WTC11 (cell line): ENCODE results near the gene NSDHL. TPM values are rescaled to one million over a fixed set of nuclear protein-coding genes. Genes with fewer than 3 reads are reported as not detected.

ENCODE experiments used
- ATAC-seq: fragments of 200-7000 bp; cut with Tn5 transposase; 2 replicates; pipeline ENCODE4 v1.10.0; 2021; ENCODE audit warnings: mild to moderate bottlenecking, moderate library complexity
- CTCF ChIA-PET: fragments of 300-600 bp; sonication (Branson Sonifier 250); formaldehyde crosslinking; loops from one replicate; lab custom pipeline; 2021; ENCODE audit warnings: antibody characterized with exemption; lab: Charles Lee
- POLR2A ChIA-PET: fragments of 350-600 bp; sonication (Branson Sonifier 250); formaldehyde crosslinking; loops from one replicate; lab custom pipeline; 2021; ENCODE audit warnings: antibody characterized with exemption; lab: Charles Lee
- DNase-seq: peaks from one replicate; pipeline ENCODE4 v3.0.0; 2021; ENCODE audit warnings: low spot score
- H3K27ac Mint-ChIP-seq: 2 replicates; pipeline ENCODE4 v1.8.0; 2021; ENCODE audit warnings: mixed read lengths
- H3K27me3 Mint-ChIP-seq: 2 replicates; pipeline ENCODE4 v1.8.0; 2021; ENCODE audit warnings: low read depth, mild to moderate bottlenecking, moderate library complexity, mixed read lengths
- H3K36me3 Mint-ChIP-seq: 2 replicates; pipeline ENCODE4 v1.8.0; 2021; ENCODE audit warnings: mixed read lengths
- H3K4me1 Mint-ChIP-seq: 2 replicates; pipeline ENCODE4 v1.8.0; 2022; ENCODE audit warnings: mixed read lengths
- H3K4me3 Mint-ChIP-seq: 2 replicates; pipeline ENCODE4 v1.8.0; 2021; ENCODE audit warnings: mild to moderate bottlenecking, moderate library complexity, mixed read lengths
- H3K9me3 Mint-ChIP-seq: 2 replicates; pipeline ENCODE4 v1.8.0; 2021; ENCODE audit warnings: mixed read lengths
- ATF1 ChIP-seq: sonication (generic); formaldehyde crosslinking; IDR thresholded peaks from 2 replicates; pipeline ENCODE4 v1.8.1; 2023; ENCODE audit warnings: mild to moderate bottlenecking, moderate library complexity, missing genetic modification reagents
- ATF6 ChIP-seq: sonication (generic); formaldehyde crosslinking; IDR thresholded peaks from 2 replicates; pipeline ENCODE4 v1.8.1; 2023; ENCODE audit warnings: mild to moderate bottlenecking, missing genetic modification reagents
- E2F4 ChIP-seq: sonication (generic); formaldehyde crosslinking; IDR thresholded peaks from 2 replicates; pipeline ENCODE4 v1.8.1; 2022; ENCODE audit warnings: low read depth, mild to moderate bottlenecking, moderate library complexity, missing genetic modification reagents, borderline replicate concordance
- EMX1 ChIP-seq: fragments of 250-450 bp; sonication (Bioruptor Pico); IDR thresholded peaks from 2 replicates; pipeline ENCODE4 v1.8.0; 2021; ENCODE audit warnings: mild to moderate bottlenecking
- ERG ChIP-seq: fragments of 250-450 bp; sonication (Bioruptor Pico); IDR thresholded peaks from 2 replicates; pipeline ENCODE4 v1.8.0; 2021; ENCODE audit warnings: mild to moderate bottlenecking
- ETV6 ChIP-seq: sonication (generic); formaldehyde crosslinking; IDR thresholded peaks from 2 replicates; pipeline ENCODE4 v1.8.1; 2022; ENCODE audit warnings: mild to moderate bottlenecking, missing genetic modification reagents
- FOXJ3 ChIP-seq: sonication (generic); formaldehyde crosslinking; IDR thresholded peaks from 2 replicates; pipeline ENCODE4 v1.9.0; 2021; ENCODE audit warnings: missing genetic modification reagents, mild to moderate bottlenecking, borderline replicate concordance
- GABPB1 ChIP-seq: sonication (generic); formaldehyde crosslinking; IDR thresholded peaks from 2 replicates; pipeline ENCODE4 v1.8.1; 2023; ENCODE audit warnings: mild to moderate bottlenecking, missing genetic modification reagents
- IRF1 ChIP-seq: sonication (generic); formaldehyde crosslinking; IDR thresholded peaks from 2 replicates; pipeline ENCODE4 v1.8.0; 2023; ENCODE audit warnings: missing genetic modification reagents
- IRF2 ChIP-seq: sonication (generic); formaldehyde crosslinking; IDR thresholded peaks from 2 replicates; pipeline ENCODE4 v1.8.0; 2022; ENCODE audit warnings: low read depth, missing genetic modification reagents, borderline replicate concordance
- MAX ChIP-seq: sonication (generic); formaldehyde crosslinking; IDR thresholded peaks from 2 replicates; pipeline ENCODE4 v1.8.0; 2022; ENCODE audit warnings: mild to moderate bottlenecking, missing genetic modification reagents
- NFATC4 ChIP-seq: fragments of 250-450 bp; sonication (Bioruptor Pico); IDR thresholded peaks from 2 replicates; pipeline ENCODE4 v1.9.0; 2021; ENCODE audit warnings: mild to moderate bottlenecking
- NFE2L1 ChIP-seq: sonication (generic); formaldehyde crosslinking; IDR thresholded peaks from 2 replicates; pipeline ENCODE4 v1.8.1; 2023; ENCODE audit warnings: missing genetic modification reagents
- NR3C1 ChIP-seq: sonication (generic); formaldehyde crosslinking; conservative IDR thresholded peaks from 2 replicates; pipeline ENCODE4 v1.8.1; 2023; ENCODE audit warnings: low read depth, mild to moderate bottlenecking, missing genetic modification reagents
- OVOL2 ChIP-seq: fragments of 250-450 bp; sonication (Bioruptor Pico); IDR thresholded peaks from 2 replicates; pipeline ENCODE4 v1.9.0; 2021; ENCODE audit warnings: mild to moderate bottlenecking, borderline replicate concordance
- PRRX2 ChIP-seq: fragments of 250-450 bp; sonication (Bioruptor Pico); IDR thresholded peaks from 2 replicates; pipeline ENCODE4 v1.8.0; 2021; ENCODE audit warnings: mild to moderate bottlenecking
- SMAD3 ChIP-seq: sonication (generic); formaldehyde crosslinking; IDR thresholded peaks from 2 replicates; pipeline ENCODE4 v1.8.0; 2022; ENCODE audit warnings: missing genetic modification reagents, mild to moderate bottlenecking, borderline replicate concordance
- TCF7 ChIP-seq: sonication (generic); formaldehyde crosslinking; IDR thresholded peaks from 2 replicates; pipeline ENCODE4 v1.8.0; 2022; ENCODE audit warnings: mild to moderate bottlenecking, low read depth, missing genetic modification reagents, moderate library complexity
- TEAD4 ChIP-seq: sonication (generic); formaldehyde crosslinking; IDR thresholded peaks from 2 replicates; pipeline ENCODE4 v1.8.0; 2022; ENCODE audit warnings: mild to moderate bottlenecking, missing genetic modification reagents
- USF1 ChIP-seq: sonication (generic); formaldehyde crosslinking; IDR thresholded peaks from 2 replicates; pipeline ENCODE4 v1.8.0; 2022; ENCODE audit warnings: mild to moderate bottlenecking, missing genetic modification reagents
- ZNF232 ChIP-seq: sonication (generic); formaldehyde crosslinking; IDR thresholded peaks from 2 replicates; pipeline ENCODE4 v1.8.0; 2022; ENCODE audit warnings: mild to moderate bottlenecking, missing genetic modification reagents
- ZNF263 ChIP-seq: sonication (generic); formaldehyde crosslinking; IDR thresholded peaks from 2 replicates; pipeline ENCODE4 v1.8.1; 2022; ENCODE audit warnings: low read depth, mild to moderate bottlenecking, moderate library complexity, missing genetic modification reagents
- ZNF396 ChIP-seq: fragments of 250-450 bp; sonication (Bioruptor Pico); IDR thresholded peaks from 2 replicates; pipeline ENCODE4 v1.8.0; 2021; ENCODE audit warnings: mild to moderate bottlenecking, moderate library complexity, borderline replicate concordance
- ZNF423 ChIP-seq: fragments of 250-450 bp; sonication (Bioruptor Pico); IDR thresholded peaks from 2 replicates; pipeline ENCODE4 v2.1.2; 2022; ENCODE audit warnings: mild to moderate bottlenecking, moderate library complexity
- ZNF512 ChIP-seq: sonication (generic); formaldehyde crosslinking; IDR thresholded peaks from 2 replicates; pipeline ENCODE4 v1.8.1; 2022; ENCODE audit warnings: missing genetic modification reagents, borderline replicate concordance
- ZNF532 ChIP-seq: fragments of 250-450 bp; sonication (Bioruptor Pico); IDR thresholded peaks from 2 replicates; pipeline ENCODE4 v1.9.0; 2021; ENCODE audit warnings: mild to moderate bottlenecking, borderline replicate concordance
- total RNA-seq: library from RNA; stranded (reverse); gene quantifications from 3 replicates; pipeline ENCODE4 v1.2.3, GENCODE V29; 2021

Gene NSDHL
- total RNA-seq, 1 experiment from 2014 or later: 22.5 TPM

- Mint-ChIP-seq H3K9me3 (no peaks in the 10 kb centered on the region), H3K36me3 (no peaks in the 10 kb centered on the region), H3K4me1 (peaks cover 47% of the 10 kb centered on the region), H3K4me3 (no peak overlapping the region), H3K27me3 (peaks cover 32% of the 10 kb centered on the region), H3K27ac (no peak overlapping the region)
- no peak for DNase-seq
- TF ChIP-seq EMX1 (no peak), ERG (CRISPR knock-in tag) (no peak), TEAD4 (CRISPR knock-in tag) (no peak), ZNF423 (CRISPR knock-in tag) (no peak), ZNF532 (CRISPR knock-in tag) (no peak), ZNF232 (CRISPR knock-in tag) (no peak), ZNF263 (no peak), IRF2 (CRISPR knock-in tag) (no peak), USF1 (CRISPR knock-in tag) (no peak), ATF6 (CRISPR knock-in tag) (no peak), TCF7 (CRISPR knock-in tag) (no peak), OVOL2 (CRISPR knock-in tag) (no peak), NR3C1 (no peak), NFATC4 (no peak), ZNF396 (no peak), ATF1 (no peak), PRRX2 (no peak), ETV6 (no peak), FOXJ3 (CRISPR knock-in tag) (no peak)
- ATAC-seq: no peak
- POLR2A ChIA-PET: no interaction called here
- CTCF ChIA-PET: interaction anchor here (0.9 kb wide), 1 partner anchor 17 kb away, joined by 3 read pairs; no protein-coding TSS in a partner anchor
Observed at GRCh38 chrX:152886716-152887115, 55.9 kb downstream of the NSDHL start.

- peaks cover 43% of the 10 kb centered on the region for H3K27me3 Mint-ChIP-seq
- no peaks in the 10 kb centered on the region for H3K36me3 Mint-ChIP-seq
- no peaks in the 10 kb centered on the region for H3K9me3 Mint-ChIP-seq
- ATAC-seq: no peak
- H3K4me3 Mint-ChIP-seq: no peak overlapping the region
- POLR2A ChIA-PET: no interaction called here
- DNase-seq: no peak
- CTCF ChIA-PET: interaction anchor here (0.7 to 3.0 kb wide), 7 partner anchors 8 to 71 kb away, joined by 3 to 17 read pairs (median 5); no protein-coding TSS in a partner anchor
- no peak overlapping the region for H3K27ac Mint-ChIP-seq
- H3K4me1 Mint-ChIP-seq: peaks cover 81% of the 10 kb centered on the region
- no peak for TF ChIP-seq GABPB1
- TF ChIP-seq TEAD4 (CRISPR knock-in tag): no peak
- no peak for TF ChIP-seq IRF1 (CRISPR knock-in tag)
- no peak for TF ChIP-seq SMAD3 (CRISPR knock-in tag)
- no peak for TF ChIP-seq MAX (CRISPR knock-in tag)
- no peak for TF ChIP-seq NFE2L1 (CRISPR knock-in tag)
- TF ChIP-seq ZNF512: no peak
- no peak for TF ChIP-seq ZNF423 (CRISPR knock-in tag)
- no peak for TF ChIP-seq E2F4
Observed at GRCh38 chrX:152892499-152892898, 61.6 kb downstream of the NSDHL start.
